WTC11 (cell line): ENCODE measurements around the gene PLP2. TPM values are rescaled to one million over a fixed set of nuclear protein-coding genes. Genes with fewer than 3 reads are reported as not detected.
A peak's percentile ranks its signal among the peaks of the same experiment; 100 is the strongest.

ENCODE experiments used
- ATAC-seq: fragments of 200-7000 bp; cut with Tn5 transposase; 2 replicates; pipeline ENCODE4 v1.10.0; 2021; ENCODE audit warnings: mild to moderate bottlenecking, moderate library complexity
- CTCF ChIA-PET: fragments of 300-600 bp; sonication (Branson Sonifier 250); formaldehyde crosslinking; loops from one replicate; lab custom pipeline; 2021; ENCODE audit warnings: antibody characterized with exemption; lab: Charles Lee
- POLR2A ChIA-PET: fragments of 350-600 bp; sonication (Branson Sonifier 250); formaldehyde crosslinking; loops from one replicate; lab custom pipeline; 2021; ENCODE audit warnings: antibody characterized with exemption; lab: Charles Lee
- DNase-seq: peaks from one replicate; pipeline ENCODE4 v3.0.0; 2021; ENCODE audit warnings: low spot score
- H3K27ac Mint-ChIP-seq: 2 replicates; pipeline ENCODE4 v1.8.0; 2021; ENCODE audit warnings: mixed read lengths
- H3K27me3 Mint-ChIP-seq: 2 replicates; pipeline ENCODE4 v1.8.0; 2021; ENCODE audit warnings: low read depth, mild to moderate bottlenecking, moderate library complexity, mixed read lengths
- H3K36me3 Mint-ChIP-seq: 2 replicates; pipeline ENCODE4 v1.8.0; 2021; ENCODE audit warnings: mixed read lengths
- H3K4me1 Mint-ChIP-seq: 2 replicates; pipeline ENCODE4 v1.8.0; 2022; ENCODE audit warnings: mixed read lengths
- H3K4me3 Mint-ChIP-seq: 2 replicates; pipeline ENCODE4 v1.8.0; 2021; ENCODE audit warnings: mild to moderate bottlenecking, moderate library complexity, mixed read lengths
- H3K9me3 Mint-ChIP-seq: 2 replicates; pipeline ENCODE4 v1.8.0; 2021; ENCODE audit warnings: mixed read lengths
- ATF6 ChIP-seq: sonication (generic); formaldehyde crosslinking; IDR thresholded peaks from 2 replicates; pipeline ENCODE4 v1.8.1; 2023; ENCODE audit warnings: mild to moderate bottlenecking, missing genetic modification reagents
- CTCF ChIP-seq: fragments of 200-600 bp; IDR thresholded peaks from 2 replicates; pipeline ENCODE4 v1.8.0; 2022; ENCODE audit warnings: antibody characterized with exemption
- E2F1 ChIP-seq: sonication (generic); formaldehyde crosslinking; IDR thresholded peaks from 2 replicates; pipeline ENCODE4 v1.8.0; 2022; ENCODE audit warnings: mild to moderate bottlenecking, missing genetic modification reagents
- ELF4 ChIP-seq: sonication (generic); formaldehyde crosslinking; IDR thresholded peaks from 2 replicates; pipeline ENCODE4 v1.8.1; 2022; ENCODE audit warnings: low read depth, mild to moderate bottlenecking, moderate library complexity, missing genetic modification reagents
- GTF2I ChIP-seq: fragments of 250-450 bp; sonication (Bioruptor Pico); conservative IDR thresholded peaks from 2 replicates; pipeline ENCODE4 v1.4.0; 2021; ENCODE audit warnings: mild to moderate bottlenecking
- JUN ChIP-seq: sonication (generic); formaldehyde crosslinking; IDR thresholded peaks from 2 replicates; pipeline ENCODE4 v1.8.0; 2023; ENCODE audit warnings: mild to moderate bottlenecking, missing genetic modification reagents
- KAT7 ChIP-seq: sonication (generic); formaldehyde crosslinking; IDR thresholded peaks from 2 replicates; pipeline ENCODE4 v1.8.1; 2023; ENCODE audit warnings: missing genetic modification reagents, mild to moderate bottlenecking, borderline replicate concordance
- NFE2L1 ChIP-seq: sonication (generic); formaldehyde crosslinking; IDR thresholded peaks from 2 replicates; pipeline ENCODE4 v1.8.1; 2023; ENCODE audit warnings: missing genetic modification reagents
- NR1H2 ChIP-seq: sonication (generic); formaldehyde crosslinking; IDR thresholded peaks from 2 replicates; pipeline ENCODE4 v1.9.0; 2021; ENCODE audit warnings: mild to moderate bottlenecking, moderate library complexity, missing genetic modification reagents
- PREB ChIP-seq: sonication (generic); formaldehyde crosslinking; IDR thresholded peaks from 2 replicates; pipeline ENCODE4 v1.8.1; 2022; ENCODE audit warnings: mild to moderate bottlenecking, missing genetic modification reagents, moderate library complexity, borderline replicate concordance
- SMAD4 ChIP-seq: sonication (generic); formaldehyde crosslinking; IDR thresholded peaks from 2 replicates; pipeline ENCODE4 v1.8.0; 2022; ENCODE audit warnings: mild to moderate bottlenecking, missing genetic modification reagents
- SOX15 ChIP-seq: fragments of 250-450 bp; sonication (Bioruptor Pico); IDR thresholded peaks from 2 replicates; pipeline ENCODE4 v1.9.0; 2021; ENCODE audit warnings: mild to moderate bottlenecking
- TP53 ChIP-seq: sonication (generic); formaldehyde crosslinking; IDR thresholded peaks from 2 replicates; pipeline ENCODE4 v1.8.1; 2023; ENCODE audit warnings: mild to moderate bottlenecking, missing genetic modification reagents
- USF2 ChIP-seq: sonication (generic); formaldehyde crosslinking; IDR thresholded peaks from 2 replicates; pipeline ENCODE4 v1.8.1; 2023; ENCODE audit warnings: mild to moderate bottlenecking, missing genetic modification reagents, moderate library complexity
- ZBTB21 ChIP-seq: sonication (generic); formaldehyde crosslinking; IDR thresholded peaks from 2 replicates; pipeline ENCODE4 v1.8.1; 2023; ENCODE audit warnings: mild to moderate bottlenecking, missing genetic modification reagents, borderline replicate concordance
- ZNF232 ChIP-seq: sonication (generic); formaldehyde crosslinking; IDR thresholded peaks from 2 replicates; pipeline ENCODE4 v1.8.0; 2022; ENCODE audit warnings: mild to moderate bottlenecking, missing genetic modification reagents
- ZNF423 ChIP-seq: fragments of 250-450 bp; sonication (Bioruptor Pico); IDR thresholded peaks from 2 replicates; pipeline ENCODE4 v2.1.2; 2022; ENCODE audit warnings: mild to moderate bottlenecking, moderate library complexity
- total RNA-seq: library from RNA; stranded (reverse); gene quantifications from 3 replicates; pipeline ENCODE4 v1.2.3, GENCODE V29; 2021
- TF ChIP-seq, protein P1 (sequence below): fragments of 250-450 bp; sonication (Bioruptor Pico); conservative IDR thresholded peaks from 2 replicates; pipeline ENCODE4 v1.9.0; 2021; ENCODE audit warnings: mild to moderate bottlenecking
- TF ChIP-seq, protein P2 (sequence below): sonication (generic); formaldehyde crosslinking; IDR thresholded peaks from 2 replicates; pipeline ENCODE4 v1.8.0; 2022; ENCODE audit warnings: mild to moderate bottlenecking, missing genetic modification reagents
- TF ChIP-seq, protein P3 (sequence below): sonication (generic); formaldehyde crosslinking; IDR thresholded peaks from 2 replicates; pipeline ENCODE4 v1.8.0; 2022; ENCODE audit warnings: mild to moderate bottlenecking, missing genetic modification reagents

The PLP2 gene
- total RNA-seq, 1 experiment from 2014 or later, result 12.4 TPM

GRCh38 chrX:49193542-49193964 is 21.9 kb downstream of the PLP2 start (continued):
- no peak for TF ChIP-seq NR1H2 (CRISPR knock-in tag)
- no peak for TF ChIP-seq ZNF423
- TF ChIP-seq TP53, result no peak
- TF ChIP-seq SMAD4 (CRISPR knock-in tag), result no peak

DNA sequence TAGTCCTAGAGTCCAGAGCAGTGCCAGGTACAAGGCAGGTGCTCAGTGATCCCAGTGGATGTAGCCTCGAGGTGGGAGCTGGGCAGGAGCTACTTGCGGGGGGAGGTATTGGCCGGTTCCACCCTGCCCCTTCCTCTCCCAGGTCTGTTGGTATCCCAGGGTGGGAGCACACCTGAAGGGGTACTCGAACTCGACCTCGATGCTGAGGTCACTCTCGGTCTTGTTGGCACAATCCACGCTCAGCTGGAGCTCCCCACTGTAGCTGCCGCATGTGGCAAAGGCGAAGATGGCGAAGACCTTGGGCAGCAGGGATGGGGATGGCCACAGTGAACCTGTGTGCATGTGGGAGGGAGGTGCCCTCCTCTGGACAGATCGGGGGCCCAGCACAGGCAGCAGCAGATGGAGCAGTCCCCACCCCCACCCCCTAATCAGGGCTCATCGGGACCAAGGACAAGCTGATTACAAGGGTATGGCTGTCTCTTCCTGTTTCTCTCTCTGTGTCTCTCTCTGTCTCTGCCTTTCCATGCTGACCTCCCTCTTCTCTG is 25.9 kb downstream of the PLP2 start:
- POLR2A ChIA-PET, result no interaction called here
- Mint-ChIP-seq H3K4me1 (peaks cover 28% of the 10 kb centered on the region), H3K27ac (no peak overlapping the region), H3K36me3 (no peaks in the 10 kb centered on the region), H3K27me3 (no peaks in the 10 kb centered on the region; the same call in 1 of the 2 replicates), H3K4me3 (no peak overlapping the region; the same call in 1 of the 2 replicates), H3K9me3 (no peaks in the 10 kb centered on the region)
- no peak for TF ChIP-seq PREB
- no peak for TF ChIP-seq SMAD4 (CRISPR knock-in tag)
- TF ChIP-seq CTCF, result no peak
- TF ChIP-seq ZBTB21, result no peak
- TF ChIP-seq ZNF423, result no peak
- TF ChIP-seq NFE2L1 (CRISPR knock-in tag), result no peak
- TF ChIP-seq USF2 (CRISPR knock-in tag), result no peak
- TF ChIP-seq, protein P1, sequence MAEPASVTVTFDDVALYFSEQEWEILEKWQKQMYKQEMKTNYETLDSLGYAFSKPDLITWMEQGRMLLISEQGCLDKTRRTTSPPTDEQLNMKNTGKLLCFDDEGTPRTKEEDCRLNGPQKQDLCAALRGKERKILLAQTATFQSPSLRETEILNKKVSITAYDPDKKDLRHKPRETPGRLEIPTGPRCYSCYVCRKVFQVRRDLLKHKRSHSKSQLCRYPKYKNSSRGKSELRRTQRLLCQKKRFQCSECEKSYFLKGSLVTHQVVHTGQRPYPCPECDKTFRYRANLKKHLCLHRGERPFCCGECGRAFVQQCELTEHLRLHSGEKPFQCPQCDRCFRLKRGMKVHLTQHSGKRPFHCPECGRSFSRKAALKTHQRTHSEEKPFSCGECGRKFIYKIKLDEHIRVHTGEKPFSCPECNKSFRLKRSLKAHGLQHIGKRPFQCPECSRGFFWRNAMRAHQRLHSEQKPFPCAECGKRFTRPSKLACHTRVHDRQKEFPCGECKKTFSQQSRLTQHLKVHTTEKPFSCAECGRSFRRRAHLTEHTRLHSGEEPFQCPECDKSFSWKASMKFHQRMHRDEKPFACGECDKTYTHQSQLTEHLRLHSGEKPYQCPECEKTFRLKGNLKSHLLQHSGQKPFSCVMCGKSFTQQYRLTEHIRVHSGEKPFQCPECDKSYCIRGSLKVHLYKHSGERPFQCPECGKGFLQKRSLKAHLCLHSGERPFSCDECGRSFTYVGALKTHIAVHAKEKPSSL, result no peak
- TF ChIP-seq E2F1 (CRISPR knock-in tag), result no peak
- no peak for TF ChIP-seq KAT7
- TF ChIP-seq SOX15 (CRISPR knock-in tag), result no peak
- DNase-seq (no peak), ATAC-seq (no peak)
- CTCF ChIA-PET, result no interaction called here

GRCh38 chrX:49198540-49199314 is 27.0 kb downstream of the PLP2 start:
- CTCF ChIA-PET, result no interaction called here
- POLR2A ChIA-PET, result no interaction called here
- no peak overlapping the region for H3K27ac Mint-ChIP-seq
- no peak for ATAC-seq
- H3K27me3 Mint-ChIP-seq, result no peaks in the 10 kb centered on the region; the same call in 1 of the 2 replicates
- no peak for DNase-seq
- H3K36me3 Mint-ChIP-seq, result no peaks in the 10 kb centered on the region
- H3K9me3 Mint-ChIP-seq, result no peaks in the 10 kb centered on the region
- peak overlapping the region; percentile 61 for H3K4me3 Mint-ChIP-seq
- peaks cover 22% of the 10 kb centered on the region for H3K4me1 Mint-ChIP-seq
- TF ChIP-seq GTF2I (CRISPR knock-in tag), result no peak
- TF ChIP-seq ELF4 (CRISPR knock-in tag), result no peak
- TF ChIP-seq JUN (CRISPR knock-in tag), result no peak
- TF ChIP-seq USF2 (CRISPR knock-in tag), result peak; percentile 48
- TF ChIP-seq, protein P2, sequence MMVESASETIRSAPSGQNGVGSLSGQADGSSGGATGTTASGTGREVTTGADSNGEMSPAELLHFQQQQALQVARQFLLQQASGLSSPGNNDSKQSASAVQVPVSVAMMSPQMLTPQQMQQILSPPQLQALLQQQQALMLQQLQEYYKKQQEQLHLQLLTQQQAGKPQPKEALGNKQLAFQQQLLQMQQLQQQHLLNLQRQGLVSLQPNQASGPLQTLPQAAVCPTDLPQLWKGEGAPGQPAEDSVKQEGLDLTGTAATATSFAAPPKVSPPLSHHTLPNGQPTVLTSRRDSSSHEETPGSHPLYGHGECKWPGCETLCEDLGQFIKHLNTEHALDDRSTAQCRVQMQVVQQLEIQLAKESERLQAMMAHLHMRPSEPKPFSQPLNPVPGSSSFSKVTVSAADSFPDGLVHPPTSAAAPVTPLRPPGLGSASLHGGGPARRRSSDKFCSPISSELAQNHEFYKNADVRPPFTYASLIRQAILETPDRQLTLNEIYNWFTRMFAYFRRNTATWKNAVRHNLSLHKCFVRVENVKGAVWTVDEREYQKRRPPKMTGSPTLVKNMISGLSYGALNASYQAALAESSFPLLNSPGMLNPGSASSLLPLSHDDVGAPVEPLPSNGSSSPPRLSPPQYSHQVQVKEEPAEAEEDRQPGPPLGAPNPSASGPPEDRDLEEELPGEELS (CRISPR knock-in tag), result no peak
- TF ChIP-seq ATF6 (CRISPR knock-in tag), result no peak
- no peak for TF ChIP-seq ZNF232 (CRISPR knock-in tag)
- TF ChIP-seq, protein P3, sequence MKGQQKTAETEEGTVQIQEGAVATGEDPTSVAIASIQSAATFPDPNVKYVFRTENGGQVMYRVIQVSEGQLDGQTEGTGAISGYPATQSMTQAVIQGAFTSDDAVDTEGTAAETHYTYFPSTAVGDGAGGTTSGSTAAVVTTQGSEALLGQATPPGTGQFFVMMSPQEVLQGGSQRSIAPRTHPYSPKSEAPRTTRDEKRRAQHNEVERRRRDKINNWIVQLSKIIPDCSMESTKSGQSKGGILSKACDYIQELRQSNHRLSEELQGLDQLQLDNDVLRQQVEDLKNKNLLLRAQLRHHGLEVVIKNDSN (CRISPR knock-in tag), result 0 out of 2 replicates have a peak, but pooled peaks have one; percentile 21
